ENCODE results near the gene CD79B.

DNA sequence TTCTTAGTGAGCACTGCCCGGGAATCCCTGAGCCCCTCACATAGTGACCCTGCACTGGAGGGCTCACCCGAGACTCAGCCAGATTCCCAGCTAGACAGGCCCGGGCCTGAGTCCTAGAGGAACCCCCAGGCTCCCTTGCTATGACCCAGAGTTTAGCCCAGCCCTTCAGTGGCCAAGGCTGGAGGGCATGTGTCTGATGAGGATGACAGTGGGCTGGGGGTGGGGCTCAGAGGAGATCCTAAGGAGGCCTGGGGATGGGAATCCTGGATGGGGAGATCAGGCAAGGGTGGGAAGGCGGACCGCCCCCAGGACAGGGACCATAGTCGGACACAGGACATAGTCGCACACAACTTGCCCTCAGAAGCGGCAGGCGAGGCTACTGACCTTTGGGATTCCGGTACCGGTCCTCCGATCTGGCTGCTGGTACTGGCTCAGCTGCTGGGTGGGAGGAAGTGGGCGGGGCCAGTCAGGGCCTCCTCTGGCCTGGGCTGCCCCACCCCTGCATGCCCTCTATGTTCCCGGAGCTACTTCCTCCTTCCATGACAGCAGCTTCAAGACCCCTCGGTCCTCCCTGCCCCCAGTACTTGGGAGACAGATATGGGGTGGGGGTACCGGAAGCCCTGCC, 1.1 kb downstream of the CD79B start:
- TF ChIP-seq CTCF (IDR thresholded peaks at IDR 0.05; ENCODE audit: low read length) (no peak), EZH2 (optimal IDR thresholded peaks at IDR 0.05; ENCODE audit: low read depth, low read length) (no peak)
